A549 treated with ZK216348 at 1 μM for 4 hours (cell line): ENCODE measurements around the gene GIGYF1. TPM values are rescaled to one million over a fixed set of nuclear protein-coding genes. Genes with fewer than 3 reads are reported as not detected.

Experiments used
- total RNA-seq: library from RNA; stranded (reverse); fragments of 200-300 nt; extraction: Qiagen RNA extraction; gene quantifications from 5 replicates; pipeline ENCODE4 v1.2.3, GENCODE V29; 2022; ENCODE audit warnings: low read depth

GIGYF1 gene
- 11.2 to 23.3 TPM (median 20.1 TPM) in 5 replicates for total RNA-seq

GRCh38 chr7:100694098-100694745 lies at the start of gene GIGYF1:
Gene GIGYF1 (minus strand): TSS chr7:100694250. CDS start chr7:100688238, 6,012 bp downstream.

GRCh38 chr7:100720279-100720670 lies 26.2 kb upstream of the GIGYF1 start, which contains the start of gene EPO:
Gene EPO (plus strand): TSS chr7:100720468. CDS start chr7:100720981, 513 bp downstream.

GRCh38 chr7:100705753-100706671 lies 12.0 kb upstream of the GIGYF1 start, which contains the start of gene POP7:
Gene POP7 (plus strand): TSS chr7:100706121. CDS start chr7:100706831, 710 bp downstream.

GRCh38 chr7:100673302-100673941 lies 20.6 kb downstream of the GIGYF1 start, which contains the start of gene GNB2:
Gene GNB2 (plus strand): TSS chr7:100673740. CDS start chr7:100676266, 2,526 bp downstream.

GRCh38 chr7:100655908-100656674 lies 38.0 kb downstream of the GIGYF1 start, which contains the start of gene ACTL6B:
Gene ACTL6B (minus strand): TSS chr7:100656448. CDS start chr7:100656354, 94 bp downstream.

GRCh38 chr7:100641463-100641859 lies 52.6 kb downstream of the GIGYF1 start, which contains the start of gene TFR2:
Gene TFR2 (minus strand): TSS chr7:100641552. CDS start chr7:100641509, 43 bp downstream.

Other genes starting within 250 kb of the GIGYF1 start
- 0.44 to 1.3 TPM (median 0.60 TPM) in 5 replicates for gene SPACDR, start 230.0 kb downstream of the GIGYF1 start, total RNA-seq
- gene TSC22D4, start 215.0 kb downstream of the GIGYF1 start, total RNA-seq = 28.5 to 55.6 TPM (median 46.9 TPM) in 5 replicates
- gene NYAP1, start 210.3 kb downstream of the GIGYF1 start, total RNA-seq = 1.9 to 5.7 TPM (median 4.1 TPM) in 5 replicates
- 19.0 to 38.1 TPM (median 30.3 TPM) in 5 replicates for gene AGFG2, start 155.0 kb downstream of the GIGYF1 start, total RNA-seq
- 0.35 to 1.8 TPM (median 0.64 TPM) in 5 replicates for gene SAP25, start 120.3 kb downstream of the GIGYF1 start, total RNA-seq
- 10.0 to 21.2 TPM (median 15.0 TPM) in 5 replicates for gene LRCH4, start 108.1 kb downstream of the GIGYF1 start, total RNA-seq
- gene FBXO24, start 107.9 kb downstream of the GIGYF1 start, total RNA-seq = 0.07 to 0.40 TPM (median 0.15 TPM) in 3 of 5 replicates, not detected in the others
- gene PCOLCE, start 91.9 kb downstream of the GIGYF1 start, total RNA-seq = 7.4 to 12.4 TPM (median 10.5 TPM) in 5 replicates
- gene MOSPD3, start 81.7 kb downstream of the GIGYF1 start, total RNA-seq = 14.8 to 23.1 TPM (median 20.0 TPM) in 5 replicates
- 1.6 to 3.1 TPM (median 2.5 TPM) in 5 replicates for gene TFR2, start 52.7 kb downstream of the GIGYF1 start, total RNA-seq
- gene ACTL6B, start 37.8 kb downstream of the GIGYF1 start, total RNA-seq = not detected in 5 replicates
- 129 to 274 TPM (median 259 TPM) in 5 replicates for gene GNB2, start 20.5 kb downstream of the GIGYF1 start, total RNA-seq
- gene POP7, start 11.9 kb upstream of the GIGYF1 start, total RNA-seq = 57.9 to 103 TPM (median 95.3 TPM) in 5 replicates
- gene EPO, start 26.2 kb upstream of the GIGYF1 start, total RNA-seq = not detected in 5 replicates
- not detected in 5 replicates for gene ZAN, start 39.3 kb upstream of the GIGYF1 start, total RNA-seq
- 27.8 to 48.1 TPM (median 47.4 TPM) in 5 replicates for gene EPHB4, start 133.3 kb upstream of the GIGYF1 start, total RNA-seq
- gene SLC12A9, start 158.5 kb upstream of the GIGYF1 start, total RNA-seq = 8.7 to 17.2 TPM (median 14.1 TPM) in 5 replicates
- 32.3 to 58.6 TPM (median 53.9 TPM) in 5 replicates for gene TRIP6, start 173.1 kb upstream of the GIGYF1 start, total RNA-seq
- 120 to 157 TPM (median 149 TPM) in 5 replicates for gene SRRT, start 180.9 kb upstream of the GIGYF1 start, total RNA-seq
- 3.1 to 6.4 TPM (median 5.6 TPM) in 5 replicates for gene UFSP1, start 195.5 kb upstream of the GIGYF1 start, total RNA-seq
- gene ACHE, start 201.6 kb upstream of the GIGYF1 start, total RNA-seq = 1.4 to 3.7 TPM (median 3.6 TPM) in 5 replicates